CD1c-positive myeloid dendritic cell (primary cell): ENCODE data around the gene OXCT1.
"Not testable (repeated sequence)": the region's sequence is repeated elsewhere in the genome, so short reads cannot be mapped to it uniquely, and the experiment has no call there.

Source experiments
- DNase-seq: peaks from one replicate; pipeline ENCODE4 v3.0.0-alpha.2; 2016; ENCODE audit errors: extremely low spot score

The OXCT1 gene

GRCh38 chr5:41827792-41828191, 42.4 kb downstream of the OXCT1 start:
- no peak for DNase-seq

- DNase-seq = no peak
Observed at GRCh38 chr5:41822036-41822435, 48.2 kb downstream of the OXCT1 start.

GRCh38 chr5:41821051-41821450, 49.2 kb downstream of the OXCT1 start:
- DNase-seq = no peak

- DNase-seq = no peak
Observed at GRCh38 chr5:41820150-41820549, 50.1 kb downstream of the OXCT1 start.

GRCh38 chr5:41817625-41818301, 52.5 kb downstream of the OXCT1 start:
- DNase-seq = no peak

GRCh38 chr5:41815663-41816229, 54.5 kb downstream of the OXCT1 start:
- DNase-seq = no peak

- no peak for DNase-seq
Observed at GRCh38 chr5:41815261-41815660, 55.0 kb downstream of the OXCT1 start.

GRCh38 chr5:41814306-41814705, 55.9 kb downstream of the OXCT1 start:
- DNase-seq = not testable (repeated sequence)

GRCh38 chr5:41812156-41812555, 58.1 kb downstream of the OXCT1 start:
- DNase-seq = no peak

- no peak for DNase-seq
Observed at GRCh38 chr5:41809128-41809527, 61.1 kb downstream of the OXCT1 start.

- no peak for DNase-seq
Observed at GRCh38 chr5:41808294-41808693, 61.9 kb downstream of the OXCT1 start.

GRCh38 chr5:41797662-41798061, 72.6 kb downstream of the OXCT1 start:
- no peak for DNase-seq

- no peak for DNase-seq
Observed at GRCh38 chr5:41796061-41796460, 74.2 kb downstream of the OXCT1 start.

GRCh38 chr5:41795125-41795524, 75.1 kb downstream of the OXCT1 start:
- no peak for DNase-seq

GRCh38 chr5:41794471-41794870, 75.8 kb downstream of the OXCT1 start:
- DNase-seq = no peak

GRCh38 chr5:41793141-41793770, 77.0 kb downstream of the OXCT1 start:
- DNase-seq = no peak

- DNase-seq = no peak
Observed at GRCh38 chr5:41790038-41790776, 80.0 kb downstream of the OXCT1 start.

GRCh38 chr5:41789434-41789833, 80.8 kb downstream of the OXCT1 start:
- no peak for DNase-seq

- no peak for DNase-seq
Observed at GRCh38 chr5:41788941-41789368, 81.3 kb downstream of the OXCT1 start.

- DNase-seq = no peak
Observed at GRCh38 chr5:41787265-41787664, 83.0 kb downstream of the OXCT1 start.

- no peak for DNase-seq
Observed at GRCh38 chr5:41785061-41785460, 85.2 kb downstream of the OXCT1 start.

- no peak for DNase-seq
Observed at GRCh38 chr5:41778410-41778809, 91.8 kb downstream of the OXCT1 start.

GRCh38 chr5:41776435-41776834, 93.8 kb downstream of the OXCT1 start:
- no peak for DNase-seq
